ENCODE results near the gene XRCC3. TPM values are rescaled to one million over a fixed set of nuclear protein-coding genes. Genes with fewer than 3 reads are reported as not detected.

Gene XRCC3
- total RNA-seq, 6 donors from 2014 or later, result 2.4 to 16.8 (median 5.8) TPM

DNA sequence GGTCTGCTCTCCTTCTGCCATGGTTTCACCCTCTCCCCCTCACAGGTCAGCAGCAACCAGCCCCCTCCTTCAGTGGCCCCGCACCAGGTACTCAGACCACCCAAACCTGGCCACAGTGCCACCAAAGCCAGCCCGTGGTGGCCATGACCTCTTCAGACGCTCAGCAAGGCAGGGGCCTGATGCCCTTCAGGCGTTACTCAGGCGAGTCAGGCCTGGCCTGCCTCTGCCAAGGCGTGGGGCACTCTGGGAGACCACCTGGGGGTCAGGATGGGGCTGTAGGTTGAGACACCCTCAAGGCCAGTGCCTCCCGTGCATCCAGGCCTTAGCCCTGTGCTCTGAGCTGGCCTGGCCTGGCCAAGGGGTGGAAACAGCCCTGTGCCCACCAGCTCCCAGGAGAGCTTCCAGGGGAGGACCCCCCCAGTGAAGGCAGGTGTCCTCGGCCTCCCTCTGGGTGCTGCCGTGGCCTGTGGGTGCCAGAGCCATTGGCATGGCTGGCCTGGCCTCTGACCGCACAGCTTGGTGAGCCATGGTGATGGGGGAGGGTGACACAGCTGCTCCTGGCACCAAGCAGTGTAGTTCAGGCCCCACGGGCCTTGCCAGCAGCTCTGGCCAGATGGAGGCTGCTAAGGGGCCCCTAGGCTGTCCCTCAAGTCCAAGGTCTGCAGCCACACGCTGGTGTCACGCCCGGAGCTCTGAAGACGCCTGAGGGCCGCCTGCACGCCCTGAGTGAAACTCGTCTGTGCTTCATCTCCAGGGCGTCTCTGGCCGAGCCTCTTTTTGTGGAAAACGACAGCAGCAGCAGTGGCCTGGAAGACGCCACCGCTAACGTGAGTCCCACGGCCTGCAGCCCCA is 15.1 kb downstream of the XRCC3 start:
- TF ChIP-seq POLR2A (IDR thresholded peaks at IDR 0.05), result no peak
- no peak for TF ChIP-seq POLR2AphosphoS5 (IDR thresholded peaks at IDR 0.05)
- TF ChIP-seq, protein P1, sequence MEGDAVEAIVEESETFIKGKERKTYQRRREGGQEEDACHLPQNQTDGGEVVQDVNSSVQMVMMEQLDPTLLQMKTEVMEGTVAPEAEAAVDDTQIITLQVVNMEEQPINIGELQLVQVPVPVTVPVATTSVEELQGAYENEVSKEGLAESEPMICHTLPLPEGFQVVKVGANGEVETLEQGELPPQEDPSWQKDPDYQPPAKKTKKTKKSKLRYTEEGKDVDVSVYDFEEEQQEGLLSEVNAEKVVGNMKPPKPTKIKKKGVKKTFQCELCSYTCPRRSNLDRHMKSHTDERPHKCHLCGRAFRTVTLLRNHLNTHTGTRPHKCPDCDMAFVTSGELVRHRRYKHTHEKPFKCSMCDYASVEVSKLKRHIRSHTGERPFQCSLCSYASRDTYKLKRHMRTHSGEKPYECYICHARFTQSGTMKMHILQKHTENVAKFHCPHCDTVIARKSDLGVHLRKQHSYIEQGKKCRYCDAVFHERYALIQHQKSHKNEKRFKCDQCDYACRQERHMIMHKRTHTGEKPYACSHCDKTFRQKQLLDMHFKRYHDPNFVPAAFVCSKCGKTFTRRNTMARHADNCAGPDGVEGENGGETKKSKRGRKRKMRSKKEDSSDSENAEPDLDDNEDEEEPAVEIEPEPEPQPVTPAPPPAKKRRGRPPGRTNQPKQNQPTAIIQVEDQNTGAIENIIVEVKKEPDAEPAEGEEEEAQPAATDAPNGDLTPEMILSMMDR (IDR thresholded peaks at IDR 0.05), result no peak
- TF ChIP-seq EP300 (IDR thresholded peaks at IDR 0.05), result no peak
- Histone ChIP-seq H3K9me3 (no peaks in the 10 kb centered on the region), H3K4me3 (no peak overlapping the region), H3K27me3 (no peaks in the 10 kb centered on the region), H3K36me3 (peaks cover 11 to 84% (median 56%) of the 10 kb centered on the region in 4 donors), H3K27ac (peak overlapping the region in 3 of 4 donors; percentile 13 to 19 (median 15)), H3K4me1 (peaks cover 23 to 60% (median 42%) of the 10 kb centered on the region in 4 donors)
- ATAC-seq (ENCODE audit: low FRiP score in 2 of 2) (no peak), DNase-seq (no peak)
- WGBS, 2 donors, result 83 to 89% methylated on average over 14 to 25 of the region's 25 CpGs

DNA sequence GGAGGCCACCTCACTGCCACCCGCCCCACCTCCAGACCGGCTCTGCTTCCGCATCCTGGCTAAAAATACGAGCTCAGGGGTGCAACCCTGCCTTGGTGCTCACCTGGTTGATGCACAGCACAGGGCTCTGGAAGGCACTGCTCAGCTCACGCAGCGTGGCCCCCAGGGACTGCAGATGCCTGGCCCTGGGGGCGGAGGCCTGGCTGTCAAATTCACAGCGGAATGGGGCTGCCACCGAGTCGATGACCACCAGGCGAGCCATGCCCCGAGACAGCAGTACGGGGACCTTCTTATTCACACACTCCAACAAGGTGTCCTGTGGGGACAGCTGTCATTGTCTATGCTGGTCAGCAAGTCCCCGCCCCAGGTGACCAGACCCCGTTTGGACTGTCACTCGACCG is 16.0 kb downstream of the XRCC3 start:
- TF ChIP-seq, protein P1 (IDR thresholded peaks at IDR 0.05), result no peak
- TF ChIP-seq POLR2A (IDR thresholded peaks at IDR 0.05) (no peak), EP300 (IDR thresholded peaks at IDR 0.05) (no peak), POLR2AphosphoS5 (IDR thresholded peaks at IDR 0.05) (no peak)
- ATAC-seq (ENCODE audit: low FRiP score in 2 of 2) (no peak), DNase-seq (no peak)
- Histone ChIP-seq H3K4me3 (no peak overlapping the region), H3K4me1 (peaks cover 16 to 54% (median 35%) of the 10 kb centered on the region in 4 donors), H3K9me3 (no peaks in the 10 kb centered on the region), H3K27ac (no peak overlapping the region), H3K36me3 (peaks cover 11 to 84% (median 63%) of the 10 kb centered on the region in 4 donors), H3K27me3 (no peaks in the 10 kb centered on the region)
- 95% methylated on average over 17 of the region's 17 CpGs; no CpG with 5 or more reads in 1 of the 2 donors for WGBS, 2 donors

DNA sequence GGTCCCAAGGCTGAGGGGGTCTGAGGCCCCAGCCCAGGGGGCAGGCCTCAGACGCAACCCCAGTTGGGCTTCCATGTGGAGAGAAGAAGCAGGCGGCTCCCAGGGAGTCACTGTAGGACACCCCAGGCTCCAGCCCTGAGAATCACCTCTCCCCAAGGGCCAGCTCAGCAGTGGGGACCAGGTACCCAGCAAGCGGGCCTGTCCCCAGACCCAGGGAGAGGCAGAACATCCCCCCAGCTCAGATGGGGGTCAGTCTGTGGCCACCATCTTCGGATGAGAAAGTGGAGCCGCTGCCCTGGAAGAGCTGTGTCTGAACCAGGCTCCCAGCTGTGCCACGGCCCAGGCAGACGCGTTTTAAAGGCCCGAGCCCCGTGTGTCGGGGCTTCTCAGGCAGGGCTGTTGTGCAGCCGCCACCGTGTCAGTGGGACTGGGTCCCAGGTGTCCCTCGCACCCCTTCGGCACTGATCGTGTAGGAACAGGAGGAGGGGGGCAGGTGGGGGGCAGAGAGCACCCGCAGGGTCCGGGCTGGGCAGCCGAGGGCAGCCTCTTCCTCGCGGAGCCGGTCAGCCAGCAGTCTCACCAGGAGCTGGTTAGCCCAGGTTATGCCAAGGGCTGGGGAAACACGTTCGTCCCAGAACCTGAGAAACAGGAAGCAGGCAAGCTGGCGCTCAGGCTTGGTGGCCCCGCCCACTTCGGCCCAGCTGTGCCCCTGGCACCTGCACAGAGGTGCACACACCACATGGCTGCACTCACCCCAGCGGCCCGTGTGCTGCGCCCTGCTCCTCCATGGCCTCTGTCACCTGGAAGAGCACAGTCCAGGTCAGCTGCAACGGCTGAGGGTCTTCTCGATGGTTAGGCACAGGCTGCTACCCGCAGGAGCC is 16.6 kb downstream of the XRCC3 start:
- H3K36me3 ChIP-seq, result peaks cover 15 to 84% (median 67%) of the 10 kb centered on the region in 4 donors
- WGBS, 2 donors, result 79 to 80% methylated on average over 3 to 30 of the region's 33 CpGs
- no peak overlapping the region for H3K4me3 ChIP-seq
- no peaks in the 10 kb centered on the region for H3K27me3 ChIP-seq
- no peaks in the 10 kb centered on the region for H3K9me3 ChIP-seq
- no peak for ATAC-seq (ENCODE audit: low FRiP score in 2 of 2)
- no peak for TF ChIP-seq EP300 (IDR thresholded peaks at IDR 0.05)
- TF ChIP-seq, protein P1 (IDR thresholded peaks at IDR 0.05), result no peak
- no peak for TF ChIP-seq POLR2A (IDR thresholded peaks at IDR 0.05)
- TF ChIP-seq POLR2AphosphoS5 (IDR thresholded peaks at IDR 0.05), result no peak
- DNase-seq, result peak; percentile 59 to 89
- peak overlapping the region in 3 of 4 donors; percentile 30 to 66 (median 58) for H3K27ac ChIP-seq
- peaks cover 16 to 50% (median 36%) of the 10 kb centered on the region in 4 donors for H3K4me1 ChIP-seq

DNA sequence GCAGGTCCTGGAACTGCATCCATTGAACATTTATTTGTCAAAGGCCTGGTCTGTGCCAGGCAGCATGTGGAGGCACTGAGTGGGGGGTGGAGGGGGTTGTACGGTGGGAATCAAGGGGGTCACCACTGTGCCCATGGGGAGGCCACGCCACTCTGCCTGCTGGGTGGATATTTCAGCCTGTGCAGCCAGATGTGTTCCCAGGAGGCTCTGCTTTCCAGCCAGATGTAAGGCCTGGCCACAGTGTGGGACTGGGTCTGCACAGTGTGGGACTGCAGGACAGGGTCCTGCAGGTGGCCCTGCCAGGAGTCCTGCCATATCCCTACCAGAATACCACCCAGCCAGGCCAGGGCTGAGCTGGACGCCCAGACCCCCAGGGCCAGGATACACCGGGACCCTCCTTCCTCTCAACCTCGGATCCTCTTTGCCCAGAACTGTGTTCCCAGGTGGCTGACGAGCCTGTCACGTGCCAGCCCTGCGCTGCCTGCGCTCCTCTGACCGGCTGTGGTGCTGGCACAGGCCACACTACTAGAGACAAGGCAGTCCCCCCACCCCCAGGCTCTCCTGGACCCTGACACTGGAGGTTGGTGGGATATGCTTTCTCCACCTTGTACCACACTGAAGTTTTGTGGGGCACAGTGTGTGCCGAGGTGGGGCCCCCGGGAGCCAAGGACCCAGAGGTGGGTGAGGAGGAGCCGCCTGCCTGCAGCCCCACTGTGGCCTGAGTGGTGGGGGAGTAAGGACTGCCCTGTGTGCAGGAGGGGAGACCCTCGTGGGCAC is 17.5 kb downstream of the XRCC3 start:
- H3K4me1 ChIP-seq, result peaks cover 16 to 53% (median 40%) of the 10 kb centered on the region in 4 donors
- peak overlapping the region in 3 of 4 donors; percentile 1 to 66 (median 58) for H3K27ac ChIP-seq
- ATAC-seq (ENCODE audit: low FRiP score in 2 of 2) (no peak), DNase-seq (no peak)
- TF ChIP-seq POLR2A (IDR thresholded peaks at IDR 0.05) (no peak), POLR2AphosphoS5 (IDR thresholded peaks at IDR 0.05) (no peak), EP300 (IDR thresholded peaks at IDR 0.05) (no peak)
- TF ChIP-seq, protein P1 (IDR thresholded peaks at IDR 0.05), result no peak
- H3K36me3 ChIP-seq, result peaks cover 10 to 84% (median 68%) of the 10 kb centered on the region in 4 donors
- WGBS, 2 donors, result 82 to 85% methylated on average over 4 to 6 of the region's 14 CpGs
- H3K27me3 ChIP-seq, result no peaks in the 10 kb centered on the region
- no peaks in the 10 kb centered on the region for H3K9me3 ChIP-seq
- H3K4me3 ChIP-seq, result no peak overlapping the region

All from upper lobe of left lung (tissue), 6 donors.